Activated CD4-positive, alpha-beta T cell treated with anti-CD3 and anti-CD28 coated beads, Interleukin-2, amount 50 U/mL, for 48 hours (primary cell): ENCODE data around the gene ADCY3.

Experiments used
- DNase-seq, 2 experiments: peaks; one replicate each; pipeline ENCODE4 v3.0.0-alpha.2; 2020

Gene ADCY3

GRCh38 chr2:24827321-24828237 lies 92.5 kb downstream of the ADCY3 start:
- peak; percentile 73 to 81 for DNase-seq

- DNase-seq: no peak
These were observed 93.3 kb downstream of the ADCY3 start for GRCh38 chr2:24826773-24827145.

- DNase-seq: no peak
These were observed 93.9 kb downstream of the ADCY3 start for GRCh38 chr2:24825883-24826772.

GRCh38 chr2:24824966-24825882 lies 94.8 kb downstream of the ADCY3 start:
- DNase-seq: peak; percentile 48 to 58

- DNase-seq: peak in 1 of 2 experiments; percentile 2
These were observed 95.9 kb downstream of the ADCY3 start for GRCh38 chr2:24824071-24824588.

GRCh38 chr2:24822049-24822706 lies 97.9 kb downstream of the ADCY3 start:
- peak in 1 of 2 experiments; percentile 2 for DNase-seq

GRCh38 chr2:24821433-24821891 lies 98.6 kb downstream of the ADCY3 start:
- peak in 1 of 2 experiments; percentile 3 for DNase-seq

GRCh38 chr2:24820598-24821432 lies 99.2 kb downstream of the ADCY3 start:
- peak in 1 of 2 experiments; percentile 3 for DNase-seq

GRCh38 chr2:24820175-24820513 lies 99.9 kb downstream of the ADCY3 start:
- DNase-seq: peak in 1 of 2 experiments; percentile 2

GRCh38 chr2:24819442-24820174 lies 100.4 kb downstream of the ADCY3 start:
- peak in 1 of 2 experiments; percentile 2 for DNase-seq

- peak in 1 of 2 experiments; percentile 5 for DNase-seq
These were observed 101.3 kb downstream of the ADCY3 start for GRCh38 chr2:24818721-24819167.

- no peak for DNase-seq
These were observed 103.2 kb downstream of the ADCY3 start for GRCh38 chr2:24816884-24817283.

GRCh38 chr2:24816404-24816803 lies 103.6 kb downstream of the ADCY3 start:
- peak in 1 of 2 experiments; percentile 0 for DNase-seq

GRCh38 chr2:24815171-24815570 lies 104.9 kb downstream of the ADCY3 start:
- peak in 1 of 2 experiments; percentile 1 for DNase-seq

GRCh38 chr2:24814516-24814915 lies 105.5 kb downstream of the ADCY3 start:
- DNase-seq: no peak

- DNase-seq: no peak
These were observed 106.3 kb downstream of the ADCY3 start for GRCh38 chr2:24813691-24814137.

GRCh38 chr2:24809316-24810007 lies 110.6 kb downstream of the ADCY3 start:
- no peak for DNase-seq

- no peak for DNase-seq
These were observed 113.4 kb downstream of the ADCY3 start for GRCh38 chr2:24806661-24807036.
